Cortex of kidney (tissue), 1 donor: ENCODE measurements around the gene C1orf141.
"Not testable (repeated sequence)": the region's sequence is repeated elsewhere in the genome, so short reads cannot be mapped to it uniquely, and the experiment has no call there.

Experiments
- DNase-seq: peaks from one replicate; lab custom pipeline; 2025; lab: John Stamatoyannopoulos, UW

C1orf141 gene

GRCh38 chr1:67085326-67085725 lies 49.4 kb downstream of the C1orf141 start:
- no peak for DNase-seq

- no peak for DNase-seq
These were observed 49.9 kb downstream of the C1orf141 start for GRCh38 chr1:67084765-67085318.

- no peak for DNase-seq
These were observed 56.5 kb downstream of the C1orf141 start for GRCh38 chr1:67078291-67078690.

GRCh38 chr1:67077593-67077992 lies 57.2 kb downstream of the C1orf141 start:
- no peak for DNase-seq

- DNase-seq = no peak
These were observed 62.0 kb downstream of the C1orf141 start for GRCh38 chr1:67072749-67073148.

- not testable (repeated sequence) for DNase-seq
These were observed 67.1 kb downstream of the C1orf141 start for GRCh38 chr1:67067655-67068054.

GRCh38 chr1:67062412-67062811 lies 72.4 kb downstream of the C1orf141 start:
- no peak for DNase-seq

GRCh38 chr1:67061266-67061665 lies 73.5 kb downstream of the C1orf141 start:
- no peak for DNase-seq

- no peak for DNase-seq
These were observed 74.0 kb downstream of the C1orf141 start for GRCh38 chr1:67060811-67061218.

GRCh38 chr1:67059346-67059745 lies 75.4 kb downstream of the C1orf141 start:
- no peak for DNase-seq

GRCh38 chr1:67058761-67059160 lies 76.0 kb downstream of the C1orf141 start:
- no peak for DNase-seq

- DNase-seq = no peak
These were observed 76.5 kb downstream of the C1orf141 start for GRCh38 chr1:67058242-67058641.

- peak; percentile 17 for DNase-seq
These were observed 80.7 kb downstream of the C1orf141 start, which contains the start of gene SLC35D1 for GRCh38 chr1:67053785-67054772. TSS of gene SLC35D1 (minus strand) at chr1:67054148. CDS start at chr1:67054013, 135 bp downstream.

GRCh38 chr1:67053535-67053784 lies 81.3 kb downstream of the C1orf141 start:
- no peak for DNase-seq

GRCh38 chr1:67052741-67053534 lies 81.8 kb downstream of the C1orf141 start:
- DNase-seq = no peak

- DNase-seq = no peak
These were observed 83.6 kb downstream of the C1orf141 start for GRCh38 chr1:67051196-67051595.

GRCh38 chr1:67044631-67045270 lies 90.0 kb downstream of the C1orf141 start:
- DNase-seq = no peak

- DNase-seq = no peak
These were observed 91.4 kb downstream of the C1orf141 start for GRCh38 chr1:67043366-67043765.
